Fibroblast of lung (primary cell): Measurements from ENCODE around the gene DMBX1.

Experiments
- CTCF ChIP-seq, 2 donors: IDR thresholded peaks in 1 of 2; conservative IDR thresholded peaks in 1 of 2; 1 replicate in 1 of 2; 2 replicates in 1 of 2; pipeline ENCODE4 v1.5.1; 2011 to 2012; ENCODE audit warnings: low read length in 2 of 2, control low read depth in 1 of 2, inconsistent platforms in 1 of 2, low read depth in 1 of 2, mild to moderate bottlenecking in 1 of 2
- EZH2 ChIP-seq: IDR thresholded peaks from 2 replicates; pipeline ENCODE4 v1.5.1; 2012; ENCODE audit warnings: low read length, control low read depth, mild to moderate bottlenecking; ENCODE audit errors: missing control alignments

GRCh38 chr1:46497665-46498064, 8.0 kb downstream of the DMBX1 start:
- TF ChIP-seq CTCF (conservative IDR thresholded peaks at IDR 0.05 in 1 of 2, IDR thresholded peaks at IDR 0.05 in 1 of 2; ENCODE audit: low read depth in 1 of 2, low read length in 2 of 2), result no peak
- no peak for TF ChIP-seq EZH2
